Nephron progenitor cell (in vitro differentiated cells): ENCODE results near the gene ARHGEF1.
A peak's percentile ranks its signal among the peaks of the same experiment; 100 is the strongest.

Experiments
- DNase-seq: peaks from one replicate; pipeline ENCODE4 v3.0.0; 2021
- H3K27ac Mint-ChIP-seq: 2 replicates; pipeline ENCODE4 v1.8.0; 2021; ENCODE audit warnings: mild to moderate bottlenecking, moderate library complexity, mixed read lengths
- H3K27me3 Mint-ChIP-seq: 2 replicates; pipeline ENCODE4 v1.8.0; 2021; ENCODE audit warnings: mild to moderate bottlenecking, low read depth, mixed read lengths; ENCODE audit not compliant: poor library complexity
- H3K36me3 Mint-ChIP-seq: 2 replicates; pipeline ENCODE4 v1.8.0; 2021; ENCODE audit warnings: low read depth, mixed read lengths
- H3K4me1 Mint-ChIP-seq: 2 replicates; pipeline ENCODE4 v1.8.0; 2021; ENCODE audit warnings: mixed read lengths
- H3K4me3 Mint-ChIP-seq: 2 replicates; pipeline ENCODE4 v1.8.0; 2021; ENCODE audit warnings: mild to moderate bottlenecking, moderate library complexity, mixed read lengths
- H3K9me3 Mint-ChIP-seq: 2 replicates; pipeline ENCODE4 v1.8.0; 2021; ENCODE audit warnings: mild to moderate bottlenecking, moderate library complexity, mixed read lengths
- CTCF ChIP-seq: fragments of 200-600 bp; sonication (generic); IDR thresholded peaks from 2 replicates; pipeline ENCODE4 v1.5.0; 2021; ENCODE audit warnings: antibody characterized with exemption

The ARHGEF1 gene

GRCh38 chr19:41860419-41861115 lies 22.4 kb upstream of the ARHGEF1 start:
- H3K9me3 Mint-ChIP-seq: no peaks in the 10 kb centered on the region
- H3K36me3 Mint-ChIP-seq: peaks cover 47% of the 10 kb centered on the region
- peaks cover 43% of the 10 kb centered on the region for H3K4me1 Mint-ChIP-seq
- no peak for DNase-seq
- H3K4me3 Mint-ChIP-seq: peak overlapping the region; percentile 94
- peaks cover 29% of the 10 kb centered on the region for H3K27me3 Mint-ChIP-seq
- TF ChIP-seq CTCF: no peak
- H3K27ac Mint-ChIP-seq: peak overlapping the region; percentile 94

GRCh38 chr19:41861116-41861768 lies 21.7 kb upstream of the ARHGEF1 start:
- DNase-seq: no peak
- peak overlapping the region; percentile 94 for H3K4me3 Mint-ChIP-seq
- peaks cover 51% of the 10 kb centered on the region for H3K36me3 Mint-ChIP-seq
- peaks cover 23% of the 10 kb centered on the region for H3K27me3 Mint-ChIP-seq
- no peaks in the 10 kb centered on the region for H3K9me3 Mint-ChIP-seq
- peaks cover 43% of the 10 kb centered on the region for H3K4me1 Mint-ChIP-seq
- no peak for TF ChIP-seq CTCF
- H3K27ac Mint-ChIP-seq: peak overlapping the region; percentile 94

GRCh38 chr19:41861846-41862245 lies 21.1 kb upstream of the ARHGEF1 start:
- peaks cover 43% of the 10 kb centered on the region for H3K4me1 Mint-ChIP-seq
- H3K27ac Mint-ChIP-seq: peak overlapping the region; percentile 82
- DNase-seq: no peak
- H3K27me3 Mint-ChIP-seq: peaks cover 17% of the 10 kb centered on the region
- peaks cover 53% of the 10 kb centered on the region for H3K36me3 Mint-ChIP-seq
- H3K4me3 Mint-ChIP-seq: peak overlapping the region; percentile 94
- TF ChIP-seq CTCF: no peak
- no peaks in the 10 kb centered on the region for H3K9me3 Mint-ChIP-seq

DNA sequence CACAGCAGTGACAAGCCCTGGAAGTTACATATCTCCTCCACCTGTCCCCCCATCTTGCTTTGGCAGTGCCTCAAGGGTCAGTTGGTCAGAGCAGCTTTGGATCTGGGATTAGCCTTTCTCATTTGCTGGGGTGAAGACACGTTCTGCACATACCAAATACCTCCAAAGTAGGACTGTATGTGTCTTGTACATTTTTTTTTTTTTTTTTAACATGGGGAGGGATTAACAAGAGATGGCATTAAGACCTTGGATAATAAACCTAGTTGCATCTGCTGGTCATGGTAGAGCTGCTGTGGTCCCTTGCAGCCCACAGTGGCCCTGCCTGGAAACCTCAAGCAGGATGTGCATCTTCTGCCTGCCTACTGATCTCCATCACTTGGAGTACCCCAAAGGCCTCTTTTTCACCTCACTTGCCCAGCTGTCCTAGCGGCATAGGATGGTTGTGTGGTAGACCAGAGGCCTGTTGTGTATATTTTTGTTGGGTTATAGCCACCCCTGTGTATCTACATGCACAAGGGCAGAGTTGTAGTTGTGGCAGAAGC lies 20.5 kb upstream of the ARHGEF1 start:
- Mint-ChIP-seq H3K4me3 (peak overlapping the region; percentile 94), H3K4me1 (peaks cover 43% of the 10 kb centered on the region), H3K27me3 (peaks cover 11% of the 10 kb centered on the region), H3K9me3 (no peaks in the 10 kb centered on the region), H3K27ac (no peak overlapping the region), H3K36me3 (peaks cover 53% of the 10 kb centered on the region)
- TF ChIP-seq CTCF: no peak
- DNase-seq: no peak

DNA sequence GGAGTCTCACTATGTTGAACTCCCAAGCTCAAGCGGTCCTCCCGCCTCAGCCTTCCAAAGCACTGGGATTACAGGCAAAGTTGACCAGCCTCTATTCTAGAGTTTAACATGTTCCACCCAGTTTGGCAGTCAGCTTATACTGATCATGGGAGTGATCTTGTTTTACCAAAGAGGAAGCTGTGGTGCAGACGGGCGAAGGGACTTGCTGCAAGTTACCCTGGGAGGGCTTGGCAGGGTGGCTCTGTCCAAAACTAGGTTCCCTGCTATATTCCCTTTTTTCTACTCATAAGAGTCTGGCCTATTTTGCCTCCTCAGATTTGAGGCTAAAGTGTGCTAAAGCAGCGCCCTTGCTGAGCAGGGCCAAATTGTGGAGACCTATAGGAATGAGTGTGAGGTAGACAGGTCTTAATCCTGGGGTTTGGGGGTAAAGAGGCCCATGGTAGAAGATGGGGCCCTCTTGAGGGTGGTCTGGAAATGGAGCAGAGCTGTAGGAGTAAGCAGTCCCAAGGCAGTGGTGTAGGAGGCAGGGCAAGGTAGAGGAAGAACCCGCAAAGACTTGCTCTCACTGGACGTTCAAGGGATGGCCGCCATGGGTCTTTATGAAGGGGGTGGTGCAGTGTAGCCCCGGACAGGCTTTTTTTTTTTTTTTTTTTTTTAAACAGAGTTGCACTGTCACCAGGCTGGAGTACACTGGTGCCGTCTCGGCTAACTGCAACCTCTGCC lies 19.6 kb upstream of the ARHGEF1 start:
- Mint-ChIP-seq H3K4me1 (peaks cover 50% of the 10 kb centered on the region), H3K27me3 (peaks cover 4% of the 10 kb centered on the region), H3K27ac (peak overlapping the region; percentile 54), H3K4me3 (peak overlapping the region; percentile 24), H3K36me3 (peaks cover 61% of the 10 kb centered on the region), H3K9me3 (no peaks in the 10 kb centered on the region)
- TF ChIP-seq CTCF: no peak
- no peak for DNase-seq
